Activated CD4-positive, alpha-beta T cell treated with anti-CD3 and anti-CD28 coated beads, Interleukin-2, amount 50 U/mL, for 1 hour (primary cell): ENCODE data around the gene ADAT3.

ENCODE experiments used
- DNase-seq: peaks from one replicate; pipeline ENCODE4 v3.0.0-alpha.2; 2020

ADAT3 gene

GRCh38 chr19:1905110-1905862, at the start of gene ADAT3, which contains the start of gene SCAMP4:
ADAT3 (plus strand) TSS chr19:1905399; CDS start chr19:1912048, 6,649 bp downstream.
SCAMP4 (plus strand) TSS chr19:1905399; CDS start chr19:1915020, 9,621 bp downstream.
- peak; percentile 98 for DNase-seq

- no peak for DNase-seq
Observed at GRCh38 chr19:1855828-1856255, 49.4 kb upstream of the ADAT3 start.

- DNase-seq = no peak
Observed at GRCh38 chr19:1856345-1856697, 48.9 kb upstream of the ADAT3 start.

- peak; percentile 33 for DNase-seq
Observed at GRCh38 chr19:1856698-1857603, 48.2 kb upstream of the ADAT3 start.

- no peak for DNase-seq
Observed at GRCh38 chr19:1857648-1858326, 47.4 kb upstream of the ADAT3 start.

- no peak for DNase-seq
Observed at GRCh38 chr19:1858412-1859081, 46.7 kb upstream of the ADAT3 start.

GRCh38 chr19:1859331-1859781, 45.8 kb upstream of the ADAT3 start:
- DNase-seq = no peak

- peak; percentile 69 for DNase-seq
Observed at GRCh38 chr19:1860042-1860775, 45.0 kb upstream of the ADAT3 start.

GRCh38 chr19:1860821-1861598, 44.2 kb upstream of the ADAT3 start:
- no peak for DNase-seq

GRCh38 chr19:1861599-1862031, 43.6 kb upstream of the ADAT3 start:
- no peak for DNase-seq

- DNase-seq = no peak
Observed at GRCh38 chr19:1862068-1862423, 43.2 kb upstream of the ADAT3 start.

- DNase-seq = peak; percentile 59
Observed at GRCh38 chr19:1862424-1863327, 42.5 kb upstream of the ADAT3 start.

- DNase-seq = no peak
Observed at GRCh38 chr19:1863328-1863637, 41.9 kb upstream of the ADAT3 start, which contains the start of gene KLF16. KLF16 (minus strand) TSS chr19:1863579; CDS start chr19:1863497, 82 bp downstream.

GRCh38 chr19:1863638-1864479, 41.3 kb upstream of the ADAT3 start:
- DNase-seq = peak; percentile 88

- peak; percentile 50 for DNase-seq
Observed at GRCh38 chr19:1864480-1865171, 40.6 kb upstream of the ADAT3 start.

GRCh38 chr19:1865172-1866010, 39.8 kb upstream of the ADAT3 start:
- no peak for DNase-seq

- DNase-seq = no peak
Observed at GRCh38 chr19:1866693-1867348, 38.4 kb upstream of the ADAT3 start.
